Endothelial cell of umbilical vein (primary cell): ENCODE data around the gene CARD11.

Source experiments
- CTCF ChIP-seq, 2 donors: IDR thresholded peaks; 1 replicate in 1 of 2; 2 replicates in 1 of 2; pipeline ENCODE4 v1.5.1; 2011; ENCODE audit warnings: low read length in 2 of 2, mild to moderate bottlenecking in 2 of 2, moderate library complexity in 2 of 2, control low read depth in 1 of 2, inconsistent platforms in 1 of 2, low read depth in 1 of 2; ENCODE audit not compliant: insufficient read depth in 1 of 2; ENCODE audit errors: extremely low read depth in 1 of 2
- EZH2 ChIP-seq: IDR thresholded peaks from 2 replicates; pipeline ENCODE4 v1.6.1; 2012; ENCODE audit warnings: borderline replicate concordance, low read depth, mild to moderate bottlenecking, moderate library complexity, low read length, inconsistent platforms; ENCODE audit not compliant: severe bottlenecking
- GATA2 ChIP-seq: IDR thresholded peaks from 2 replicates; pipeline ENCODE4 v1.7.0; 2011; ENCODE audit warnings: low read depth, mild to moderate bottlenecking, moderate library complexity, mixed read lengths, low read length; ENCODE audit not compliant: insufficient read length, insufficient read depth
- MAX ChIP-seq: IDR thresholded peaks from 2 replicates; pipeline ENCODE4 v1.6.1; 2011; ENCODE audit not compliant: insufficient read depth, insufficient read length
- MYC ChIP-seq: IDR thresholded peaks from one replicate; pipeline ENCODE4 v1.6.1; 2011; ENCODE audit warnings: mild to moderate bottlenecking, low read depth, low read length
- POLR2A ChIP-seq: IDR thresholded peaks from 2 replicates; pipeline ENCODE4 v1.6.1; 2012; ENCODE audit warnings: low read depth, mild to moderate bottlenecking, control low read depth, low read length
- POLR2AphosphoS5 ChIP-seq: IDR thresholded peaks from 2 replicates; pipeline ENCODE4 v1.6.1; 2012; ENCODE audit warnings: low read depth, mild to moderate bottlenecking, control low read depth, low read length, moderate library complexity; ENCODE audit not compliant: insufficient read depth

- TF ChIP-seq CTCF (IDR thresholded peaks at IDR 0.05; ENCODE audit: extremely low read depth in 1 of 2, insufficient read depth in 1 of 2, low read depth in 1 of 2, low read length in 2 of 2) (no peak), POLR2A (no peak), POLR2AphosphoS5 (no peak), EZH2 (no peak), MYC (no peak), MAX (no peak), GATA2 (no peak)
Measured at GRCh38 chr7:2878306-2878705, 165.4 kb downstream of the CARD11 start.
